Measurements from ENCODE around the gene PKN1. TPM values are rescaled to one million over a fixed set of nuclear protein-coding genes. Genes with fewer than 3 reads are reported as not detected.

PKN1 gene
- total and polyA plus RNA-seq, 9 of the 15 experiments (the other 6 are each of a cell fraction or from before 2014, with no cell fraction given), result 0.30 to 228 (median 77.5) TPM

- TF ChIP-seq RCOR1 (IDR thresholded peaks at IDR 0.05; ENCODE audit: borderline replicate concordance in 1 of 2, low read depth in 2 of 2, low read length in 2 of 2), result peak in 1 of 2 experiments; percentile 72; a peak in 1 of 4 replicates
- no peak for TF ChIP-seq HOXB6 (CRISPR knock-in tag; IDR thresholded peaks at IDR 0.05; ENCODE audit: borderline replicate concordance)
- no peak for TF ChIP-seq PCBP1 (IDR thresholded peaks at IDR 0.05; ENCODE audit: low read depth, low read length, poor library complexity, severe bottlenecking)
- TF ChIP-seq HDAC2 (IDR thresholded peaks at IDR 0.05), result peak; percentile 56
- TF ChIP-seq UBTF (IDR thresholded peaks at IDR 0.05; ENCODE audit: borderline replicate concordance in 1 of 2, low read depth in 2 of 2, low read length in 2 of 2), result no peak
- TF ChIP-seq ZNF184 (CRISPR knock-in tag; IDR thresholded peaks at IDR 0.05), result no peak
- no peak for TF ChIP-seq ZNF511 (CRISPR knock-in tag; IDR thresholded peaks at IDR 0.05)
- no peak for TF ChIP-seq ZNF3 (CRISPR knock-in tag; IDR thresholded peaks at IDR 0.05)
- no peak for TF ChIP-seq EWSR1 (IDR thresholded peaks at IDR 0.05; ENCODE audit: borderline replicate concordance, low read depth, partially characterized antibody)
- TF ChIP-seq POLR2G (IDR thresholded peaks at IDR 0.05; ENCODE audit: low read depth, low read length), result peak; percentile 1; the same call in 1 of the 2 replicates
- no peak for TF ChIP-seq PURB (CRISPR knock-in tag; IDR thresholded peaks at IDR 0.05; ENCODE audit: low read depth)
- no peak for TF ChIP-seq AFF1 (IDR thresholded peaks at IDR 0.05; ENCODE audit: low read depth in 1 of 2, partially characterized antibody in 2 of 2)
- TF ChIP-seq TARDBP (IDR thresholded peaks at IDR 0.05), result no peak
- TF ChIP-seq E2F6 (IDR thresholded peaks at IDR 0.05; ENCODE audit: borderline replicate concordance in 1 of 2, extremely low read depth in 1 of 2, insufficient read depth in 1 of 2, insufficient read length in 1 of 2, low read depth in 1 of 2, low read length in 1 of 2, poor library complexity in 1 of 2, severe bottlenecking in 1 of 2), result no peak
- 0 out of 2 replicates have a peak, but pooled peaks have one; percentile 25 for TF ChIP-seq SP1 (CRISPR knock-in tag; IDR thresholded peaks at IDR 0.05)
Observed at GRCh38 chr19:14435320-14436050, 2.4 kb downstream of the PKN1 start (continued).
